Measurements from ENCODE around the gene PIGQ. TPM values are rescaled to one million over a fixed set of nuclear protein-coding genes. Genes with fewer than 3 reads are reported as not detected.
A peak's percentile ranks its signal among the peaks of the same experiment; 100 is the strongest.

The PIGQ gene
- total RNA-seq, 2 experiments from 2014 or later, result 22.8 to 27.0 TPM

- Histone ChIP-seq H3K36me3 (ENCODE audit: insufficient read depth, low read length) (no peaks in the 10 kb centered on the region), H3K27ac (ENCODE audit: low read depth in 1 of 2, low read length in 2 of 2) (no peak overlapping the region), H3K9me3 (ENCODE audit: control insufficient read depth in 1 of 2, insufficient read depth in 1 of 2, low read length in 2 of 2) (no peaks in the 10 kb centered on the region), H3K27me3 (ENCODE audit: control insufficient read depth in 1 of 2, insufficient read depth in 2 of 2, low read length in 2 of 2) (no peaks in the 10 kb centered on the region), H3K4me1 (ENCODE audit: insufficient read depth, low read length) (peaks cover 20% of the 10 kb centered on the region), H3K4me3 (ENCODE audit: low read length) (no peak overlapping the region)
- Mint-ChIP-seq H3K4me3 (no peak overlapping the region), H3K4me1 (ENCODE audit: low read depth) (no peaks in the 10 kb centered on the region), H3K9me3 (no peaks in the 10 kb centered on the region), H3K27me3 (no peaks in the 10 kb centered on the region), H3K36me3 (ENCODE audit: low read depth) (peaks cover 4% of the 10 kb centered on the region), H3K27ac (no peak overlapping the region)
- POLR2A ChIA-PET, result no interaction called here
- no peak for TF ChIP-seq CTCF (IDR thresholded peaks at IDR 0.05)
- CTCF ChIA-PET, result interaction anchor here (0.6 to 0.7 kb wide), 2 partner anchors 16 to 42 kb away, joined by 3 read pairs; no protein-coding TSS in a partner anchor
- intact Hi-C loops (cut with DNase I, micrococcal nuclease), result no loop called here
- DNase-seq (no peak), ATAC-seq (ENCODE audit: poor library complexity) (no peak)
These were observed 14.2 kb downstream of the PIGQ start for GRCh38 chr16:583815-584591.

GRCh38 chr16:585351-585750 is 15.6 kb downstream of the PIGQ start:
- H3K27me3 Mint-ChIP-seq, result no peaks in the 10 kb centered on the region
- intact Hi-C loops (cut with DNase I, micrococcal nuclease), result no loop called here
- Histone ChIP-seq H3K9me3 (ENCODE audit: control insufficient read depth in 1 of 2, insufficient read depth in 1 of 2, low read length in 2 of 2) (no peaks in the 10 kb centered on the region), H3K36me3 (ENCODE audit: insufficient read depth, low read length) (no peaks in the 10 kb centered on the region), H3K4me1 (ENCODE audit: insufficient read depth, low read length) (peaks cover 18% of the 10 kb centered on the region), H3K27ac (ENCODE audit: low read depth in 1 of 2, low read length in 2 of 2) (no peak overlapping the region), H3K27me3 (ENCODE audit: control insufficient read depth in 1 of 2, insufficient read depth in 2 of 2, low read length in 2 of 2) (no peaks in the 10 kb centered on the region), H3K4me3 (ENCODE audit: low read length) (no peak overlapping the region)
- TF ChIP-seq CTCF (IDR thresholded peaks at IDR 0.05), result no peak
- H3K9me3 Mint-ChIP-seq, result no peaks in the 10 kb centered on the region
- DNase-seq (no peak), ATAC-seq (ENCODE audit: poor library complexity) (no peak)
- H3K4me3 Mint-ChIP-seq, result peak overlapping the region; percentile 11
- H3K36me3 Mint-ChIP-seq (ENCODE audit: low read depth), result peaks cover 11% of the 10 kb centered on the region
- no peak overlapping the region for H3K27ac Mint-ChIP-seq
- no peaks in the 10 kb centered on the region for H3K4me1 Mint-ChIP-seq (ENCODE audit: low read depth)
- ChIA-PET POLR2A (no interaction called here), CTCF (interaction anchor here (0.6 kb wide), 1 partner anchor 194 kb away, joined by 4 read pairs; no protein-coding TSS in a partner anchor)

- Histone ChIP-seq H3K27me3 (ENCODE audit: control insufficient read depth in 1 of 2, insufficient read depth in 2 of 2, low read length in 2 of 2) (no peaks in the 10 kb centered on the region), H3K4me1 (ENCODE audit: insufficient read depth, low read length) (peaks cover 26% of the 10 kb centered on the region), H3K9me3 (ENCODE audit: control insufficient read depth in 1 of 2, insufficient read depth in 1 of 2, low read length in 2 of 2) (no peaks in the 10 kb centered on the region), H3K27ac (ENCODE audit: low read depth in 1 of 2, low read length in 2 of 2) (no peak overlapping the region), H3K36me3 (ENCODE audit: insufficient read depth, low read length) (no peaks in the 10 kb centered on the region), H3K4me3 (ENCODE audit: low read length) (no peak overlapping the region)
- Mint-ChIP-seq H3K27me3 (no peaks in the 10 kb centered on the region), H3K36me3 (ENCODE audit: low read depth) (peaks cover 17% of the 10 kb centered on the region), H3K27ac (no peak overlapping the region), H3K4me1 (ENCODE audit: low read depth) (peaks cover 8% of the 10 kb centered on the region), H3K9me3 (no peaks in the 10 kb centered on the region), H3K4me3 (peak overlapping the region; percentile 51)
- ChIA-PET CTCF (no interaction called here), POLR2A (no interaction called here)
- no peak for TF ChIP-seq CTCF (IDR thresholded peaks at IDR 0.05)
- ATAC-seq (ENCODE audit: poor library complexity) (no peak), DNase-seq (no peak)
- intact Hi-C loops (cut with DNase I, micrococcal nuclease), result no loop called here
These were observed 16.4 kb downstream of the PIGQ start for GRCh38 chr16:586047-586644.

Data from CD4-positive, alpha-beta T cell (primary cell).